Measurements from ENCODE around the gene PDPN.

DNA sequence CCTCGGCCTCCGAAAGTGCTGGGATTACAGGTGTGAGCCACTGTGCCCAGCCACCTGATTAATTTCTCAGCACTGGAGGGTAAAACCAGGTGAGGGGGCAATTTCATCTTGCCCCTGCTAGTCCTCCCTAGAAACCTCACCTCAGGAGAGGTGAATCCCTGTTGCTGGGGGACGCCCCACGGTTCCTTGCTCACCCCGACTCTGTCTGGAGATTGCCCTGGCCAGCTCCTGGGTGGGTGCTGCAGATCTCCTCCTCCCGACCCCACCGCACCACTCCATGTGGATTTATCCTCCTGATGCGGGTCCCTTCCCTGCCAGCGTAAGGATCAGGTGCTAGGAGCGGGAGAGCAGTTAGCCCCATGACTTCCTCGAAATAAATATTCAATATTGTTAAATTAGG lies 34.9 kb downstream of the PDPN start:
- TF ChIP-seq, protein P1, sequence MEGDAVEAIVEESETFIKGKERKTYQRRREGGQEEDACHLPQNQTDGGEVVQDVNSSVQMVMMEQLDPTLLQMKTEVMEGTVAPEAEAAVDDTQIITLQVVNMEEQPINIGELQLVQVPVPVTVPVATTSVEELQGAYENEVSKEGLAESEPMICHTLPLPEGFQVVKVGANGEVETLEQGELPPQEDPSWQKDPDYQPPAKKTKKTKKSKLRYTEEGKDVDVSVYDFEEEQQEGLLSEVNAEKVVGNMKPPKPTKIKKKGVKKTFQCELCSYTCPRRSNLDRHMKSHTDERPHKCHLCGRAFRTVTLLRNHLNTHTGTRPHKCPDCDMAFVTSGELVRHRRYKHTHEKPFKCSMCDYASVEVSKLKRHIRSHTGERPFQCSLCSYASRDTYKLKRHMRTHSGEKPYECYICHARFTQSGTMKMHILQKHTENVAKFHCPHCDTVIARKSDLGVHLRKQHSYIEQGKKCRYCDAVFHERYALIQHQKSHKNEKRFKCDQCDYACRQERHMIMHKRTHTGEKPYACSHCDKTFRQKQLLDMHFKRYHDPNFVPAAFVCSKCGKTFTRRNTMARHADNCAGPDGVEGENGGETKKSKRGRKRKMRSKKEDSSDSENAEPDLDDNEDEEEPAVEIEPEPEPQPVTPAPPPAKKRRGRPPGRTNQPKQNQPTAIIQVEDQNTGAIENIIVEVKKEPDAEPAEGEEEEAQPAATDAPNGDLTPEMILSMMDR (IDR thresholded peaks at IDR 0.05) = no peak
- TF ChIP-seq POLR2A (IDR thresholded peaks at IDR 0.05) = no peak

All from heart left ventricle (tissue), 13 donors.